Right lung (tissue), 5 donors: ENCODE data around the gene NOX4. TPM values are rescaled to one million over a fixed set of nuclear protein-coding genes. Genes with fewer than 3 reads are reported as not detected.
"Not testable (repeated sequence)": the region's sequence is repeated elsewhere in the genome, so short reads cannot be mapped to it uniquely, and the experiment has no call there.

Source experiments
- DNase-seq, 2 donors: peaks; one replicate each; pipeline ENCODE4 v3.0.0-alpha.2; 2013
- polyA plus RNA-seq, 5 donors: library from polyadenylated mRNA; unstranded; fragments of 120-200 nt; gene quantifications; one replicate each; pipeline versions ENCODE4 v1.2.1 to v1.2.3, GENCODE V29; 2013; ENCODE audit warnings: inconsistent platforms in 1 of 5, low replicate concordance in 1 of 5; ENCODE audit not compliant: insufficient read length in 5 of 5, insufficient read depth in 1 of 5

The NOX4 gene
- polyA plus RNA-seq, 5 donors: 3.3 to 5.4 (median 4.7) TPM

GRCh38 chr11:89308272-89308671, 182.9 kb downstream of the NOX4 start:
- DNase-seq: not testable (repeated sequence)

DNA sequence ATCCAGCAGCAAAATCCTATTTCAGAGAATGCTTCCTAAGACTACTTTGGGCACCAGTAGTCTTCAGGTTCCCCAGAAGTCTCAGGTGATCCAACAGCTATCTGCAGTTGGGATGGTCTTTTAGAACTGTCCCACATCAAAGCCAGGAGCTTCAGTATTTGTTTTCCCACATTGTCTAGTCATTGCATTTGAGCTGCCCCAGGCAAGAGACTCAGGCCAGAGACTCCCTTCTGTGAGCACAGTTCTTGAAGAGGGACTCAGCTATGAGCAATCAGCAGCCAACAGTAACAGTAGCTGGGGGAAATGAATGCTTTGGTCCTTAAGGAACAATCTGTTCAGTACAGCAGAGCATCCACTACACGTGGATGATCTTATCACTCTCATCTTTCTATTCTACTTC, 188.1 kb downstream of the NOX4 start:
- DNase-seq: not testable (repeated sequence)

GRCh38 chr11:89295023-89295422, 196.2 kb downstream of the NOX4 start:
- not testable (repeated sequence) for DNase-seq

GRCh38 chr11:89293965-89294679, 197.1 kb downstream of the NOX4 start:
- DNase-seq: peak in 1 of 2 donors; percentile 7

DNA sequence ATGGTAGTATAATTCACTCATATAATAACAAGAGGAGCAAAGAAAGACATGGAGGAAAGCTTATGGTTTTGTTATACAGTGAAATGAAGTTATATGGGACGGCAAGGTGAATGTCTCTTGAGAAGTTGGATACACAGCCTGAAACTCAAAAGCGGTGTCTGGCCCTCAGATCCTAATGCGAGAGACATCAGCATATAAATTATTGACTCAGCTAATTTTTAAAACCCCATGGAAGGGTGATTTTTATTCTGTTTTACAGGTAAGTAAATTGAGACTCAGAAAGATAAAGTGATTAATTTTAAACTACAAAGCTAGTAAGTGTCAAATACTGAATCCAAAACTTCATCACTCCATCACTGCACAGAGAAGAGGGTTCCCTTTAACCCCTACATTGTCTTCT, 203.2 kb downstream of the NOX4 start:
- not testable (repeated sequence) for DNase-seq

- not testable (repeated sequence) for DNase-seq
Observed at GRCh38 chr11:89286601-89287000, 204.6 kb downstream of the NOX4 start.

DNA sequence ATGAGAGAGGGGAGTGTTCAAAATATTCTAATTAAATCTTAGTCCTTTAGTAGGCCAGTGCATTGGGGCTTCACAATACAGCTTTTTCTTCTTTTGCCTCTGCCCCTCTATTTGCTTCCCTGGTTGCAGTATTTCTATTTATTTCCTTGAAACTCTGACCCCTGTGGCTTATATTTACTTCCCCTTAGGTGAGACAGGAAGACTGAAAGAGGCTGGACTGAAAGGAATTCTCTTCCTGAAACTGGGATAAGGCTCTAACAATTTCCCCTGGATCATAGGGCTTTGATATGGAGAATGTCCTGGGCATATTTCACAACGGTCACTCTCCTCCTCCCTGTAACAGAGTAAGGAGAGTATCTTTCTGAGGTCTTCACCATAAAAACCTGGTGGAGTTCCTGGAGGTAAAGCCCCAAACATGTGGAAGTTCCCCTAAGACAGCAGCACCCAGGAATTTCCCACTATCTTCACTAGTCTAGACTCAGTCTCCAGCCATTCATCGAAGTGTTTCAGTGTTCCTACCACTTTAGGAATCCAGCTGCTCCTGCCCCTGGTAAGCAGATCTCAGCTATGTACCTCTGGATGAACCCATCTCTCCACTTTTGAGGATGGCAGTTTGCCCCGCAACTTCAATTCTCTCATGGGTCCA, 210.0 kb downstream of the NOX4 start:
- DNase-seq: not testable (repeated sequence)

DNA sequence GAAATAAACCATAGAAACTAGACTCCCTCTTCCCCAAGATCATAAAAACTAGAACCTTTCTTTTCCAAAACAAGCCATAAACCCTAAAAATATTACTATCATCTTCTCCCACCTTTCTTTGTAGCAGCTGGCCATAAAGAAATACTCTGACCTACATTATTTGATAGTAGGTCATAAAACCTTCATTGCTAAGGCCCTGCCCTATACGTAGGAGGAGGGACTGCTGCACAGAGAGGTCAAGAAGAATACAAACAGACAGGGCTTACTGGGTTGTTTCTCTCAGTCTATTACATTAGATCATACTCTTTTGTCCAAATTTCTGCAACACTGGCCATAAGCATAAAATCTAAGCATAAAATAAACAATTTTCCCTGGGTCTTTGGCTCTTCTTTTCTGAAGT, 212.0 kb downstream of the NOX4 start:
- no peak for DNase-seq

GRCh38 chr11:89275966-89276365, 215.2 kb downstream of the NOX4 start:
- no peak for DNase-seq

Other genes starting within 250 kb of the NOX4 start
- gene TRIM77, start 218.9 kb upstream of the NOX4 start, polyA plus RNA-seq: not detected